ENCODE measurements around the gene DENND1C. TPM values are rescaled to one million over a fixed set of nuclear protein-coding genes. Genes with fewer than 3 reads are reported as not detected.

DENND1C gene
- total and polyA plus RNA-seq, 9 of the 15 experiments (the other 6 are each of a cell fraction or from before 2014, with no cell fraction given) = 0.03 to 1.2 (median 0.32) TPM; not detected in 1

DNA sequence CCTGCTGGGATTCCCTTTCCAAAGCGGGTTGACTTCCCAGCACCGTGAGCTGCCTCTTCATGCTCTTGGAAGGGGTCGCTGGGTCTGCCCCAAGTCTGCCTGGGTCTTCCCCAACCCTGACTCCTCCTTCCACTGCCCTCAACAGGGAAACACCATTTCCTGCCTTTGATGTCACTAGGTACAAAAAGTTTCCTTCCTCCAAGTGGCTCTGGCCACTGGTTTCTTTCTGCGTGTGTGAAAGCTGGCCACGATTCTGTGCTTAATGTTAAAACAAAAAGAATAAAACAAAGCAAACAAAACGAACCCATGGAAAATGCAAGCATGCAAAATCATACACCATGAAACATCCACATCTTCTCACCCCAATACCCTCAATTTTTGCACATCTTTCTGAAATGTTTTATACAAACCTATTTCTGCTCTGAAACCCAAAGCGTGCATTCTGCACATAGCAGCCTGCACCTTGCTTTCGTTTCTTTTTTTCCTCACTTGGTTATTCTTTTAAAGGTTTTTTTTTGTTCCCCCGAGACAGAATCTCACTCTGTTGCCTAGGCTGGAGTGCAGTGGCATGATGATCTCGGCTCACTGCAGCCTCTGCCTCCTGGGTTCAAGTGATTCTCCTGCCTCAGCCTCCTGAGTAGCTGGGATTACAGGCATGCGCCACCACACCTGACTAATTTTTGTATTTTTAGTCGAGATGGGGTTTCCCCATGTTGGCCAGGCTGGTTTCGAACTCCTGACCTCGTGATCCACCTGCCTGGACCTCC lies 36.7 kb upstream of the DENND1C start:
- no TSS peak for BruUV-seq (replicated peaks)
- CTCF ChIA-PET (ENCODE audit: low intra/inter-chr PET ratio) = interaction anchor here (2.0 kb wide), 1 partner anchor 114 kb away, joined by 23 read pairs; no protein-coding TSS in a partner anchor
- no peak for FAIRE-seq
- peak overlapping the region; percentile 47; the same call in 1 of the 2 replicates for H2AFZ ChIP-seq (ENCODE audit: low read depth, low read length)
- no peak overlapping the region for H3K4me2 ChIP-seq (ENCODE audit: insufficient read depth, low read length)
- in situ Hi-C loops (cut with MboI) = no loop called here
- intact Hi-C loops (cut with micrococcal nuclease) = loop anchor here (5.0 to 10.0 kb wide), 3 partner anchors 84 to 394 kb away; partner anchors contain the start of genes GPR108 and TRIP10
- no peak overlapping the region for H3K27ac ChIP-seq (ENCODE audit: extremely low read depth, low read depth, low read length)
- H3K9me1 ChIP-seq (ENCODE audit: control insufficient read depth, insufficient read depth, low read length) = no peaks in the 10 kb centered on the region
- POLR2A ChIA-PET = no interaction called here
- 46% methylated on average over 14 of the region's 14 CpGs for WGBS (ENCODE audit: insufficient coverage, low coverage, missing lambda C conversion rate)
- H4K20me1 ChIP-seq (replicated peaks; ENCODE audit: control insufficient read depth, insufficient read depth, low read length) = no peaks in the 10 kb centered on the region; the same call in 1 of the 2 replicates
- H3K27me3 ChIP-seq (ENCODE audit: control insufficient read depth in 2 of 2, insufficient read depth in 2 of 2, low read length in 2 of 2) = no peaks in the 10 kb centered on the region
- H3K4me1 ChIP-seq (replicated peaks in 1 of 2; ENCODE audit: control insufficient read depth in 2 of 2, insufficient read depth in 2 of 2, low read length in 2 of 2) = peaks cover 16 to 40% of the 10 kb centered on the region in 2 experiments
- H3K4me3 ChIP-seq = no peak overlapping the region
- no peaks in the 10 kb centered on the region for H3K36me3 ChIP-seq (ENCODE audit: control insufficient read depth, insufficient read depth, low read length)
- no peak for DNase-seq (ENCODE audit: extremely low read depth in 1 of 4, low spot score in 3 of 4)
- H3K79me2 ChIP-seq (ENCODE audit: control insufficient read depth, insufficient read depth, low read length) = no peaks in the 10 kb centered on the region
- ATAC-seq = no peak
- no peaks in the 10 kb centered on the region for H3K9me3 ChIP-seq (replicated peaks; ENCODE audit: control insufficient read depth, insufficient read depth, low read depth, low read length)
- peak overlapping the region in 1 of 2 experiments; percentile 59; a peak in 1 of 4 replicates for H3K9ac ChIP-seq (ENCODE audit: insufficient read depth in 1 of 2, low read depth in 2 of 2, low read length in 2 of 2)
- TF ChIP-seq ETV5 (CRISPR knock-in tag; IDR thresholded peaks at IDR 0.05; ENCODE audit: low read depth) (no peak), C11orf30 (IDR thresholded peaks at IDR 0.05; ENCODE audit: low read depth) (peak; percentile 78), GTF2E2 (tag; IDR thresholded peaks at IDR 0.05) (no peak), SAP30 (IDR thresholded peaks at IDR 0.05; ENCODE audit: borderline replicate concordance, insufficient read depth, low read depth, low read length, poor library complexity, severe bottlenecking) (no peak), LARP7 (IDR thresholded peaks at IDR 0.05) (no peak), ZBTB8A (IDR thresholded peaks at IDR 0.05; ENCODE audit: partially characterized antibody) (no peak), TARDBP (IDR thresholded peaks at IDR 0.05) (no peak), CBX5 (IDR thresholded peaks at IDR 0.05; ENCODE audit: borderline replicate concordance, low read depth) (no peak), MAFG (tag; conservative IDR thresholded peaks at IDR 0.05) (peak; percentile 59), ZNF436 (CRISPR knock-in tag; IDR thresholded peaks at IDR 0.05) (no peak), ZFP1 (CRISPR knock-in tag; IDR thresholded peaks at IDR 0.05) (no peak), MIER1 (IDR thresholded peaks at IDR 0.05; ENCODE audit: low read depth) (no peak), ZNF444 (CRISPR knock-in tag; IDR thresholded peaks at IDR 0.05) (no peak), MAFF (IDR thresholded peaks at IDR 0.05; ENCODE audit: low read length) (peak; percentile 8; the same call in 1 of the 2 replicates), MAFK (IDR thresholded peaks at IDR 0.05; ENCODE audit: low read length) (peak; percentile 38; the same call in 1 of the 2 replicates), ESRRA (IDR thresholded peaks at IDR 0.05; ENCODE audit: borderline replicate concordance, low read depth) (no peak)
- TF ChIP-seq, protein P1, sequence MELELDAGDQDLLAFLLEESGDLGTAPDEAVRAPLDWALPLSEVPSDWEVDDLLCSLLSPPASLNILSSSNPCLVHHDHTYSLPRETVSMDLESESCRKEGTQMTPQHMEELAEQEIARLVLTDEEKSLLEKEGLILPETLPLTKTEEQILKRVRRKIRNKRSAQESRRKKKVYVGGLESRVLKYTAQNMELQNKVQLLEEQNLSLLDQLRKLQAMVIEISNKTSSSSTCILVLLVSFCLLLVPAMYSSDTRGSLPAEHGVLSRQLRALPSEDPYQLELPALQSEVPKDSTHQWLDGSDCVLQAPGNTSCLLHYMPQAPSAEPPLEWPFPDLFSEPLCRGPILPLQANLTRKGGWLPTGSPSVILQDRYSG (tag; conservative IDR thresholded peaks at IDR 0.05; ENCODE audit: low read depth) = no peak
- TF ChIP-seq, protein P2, sequence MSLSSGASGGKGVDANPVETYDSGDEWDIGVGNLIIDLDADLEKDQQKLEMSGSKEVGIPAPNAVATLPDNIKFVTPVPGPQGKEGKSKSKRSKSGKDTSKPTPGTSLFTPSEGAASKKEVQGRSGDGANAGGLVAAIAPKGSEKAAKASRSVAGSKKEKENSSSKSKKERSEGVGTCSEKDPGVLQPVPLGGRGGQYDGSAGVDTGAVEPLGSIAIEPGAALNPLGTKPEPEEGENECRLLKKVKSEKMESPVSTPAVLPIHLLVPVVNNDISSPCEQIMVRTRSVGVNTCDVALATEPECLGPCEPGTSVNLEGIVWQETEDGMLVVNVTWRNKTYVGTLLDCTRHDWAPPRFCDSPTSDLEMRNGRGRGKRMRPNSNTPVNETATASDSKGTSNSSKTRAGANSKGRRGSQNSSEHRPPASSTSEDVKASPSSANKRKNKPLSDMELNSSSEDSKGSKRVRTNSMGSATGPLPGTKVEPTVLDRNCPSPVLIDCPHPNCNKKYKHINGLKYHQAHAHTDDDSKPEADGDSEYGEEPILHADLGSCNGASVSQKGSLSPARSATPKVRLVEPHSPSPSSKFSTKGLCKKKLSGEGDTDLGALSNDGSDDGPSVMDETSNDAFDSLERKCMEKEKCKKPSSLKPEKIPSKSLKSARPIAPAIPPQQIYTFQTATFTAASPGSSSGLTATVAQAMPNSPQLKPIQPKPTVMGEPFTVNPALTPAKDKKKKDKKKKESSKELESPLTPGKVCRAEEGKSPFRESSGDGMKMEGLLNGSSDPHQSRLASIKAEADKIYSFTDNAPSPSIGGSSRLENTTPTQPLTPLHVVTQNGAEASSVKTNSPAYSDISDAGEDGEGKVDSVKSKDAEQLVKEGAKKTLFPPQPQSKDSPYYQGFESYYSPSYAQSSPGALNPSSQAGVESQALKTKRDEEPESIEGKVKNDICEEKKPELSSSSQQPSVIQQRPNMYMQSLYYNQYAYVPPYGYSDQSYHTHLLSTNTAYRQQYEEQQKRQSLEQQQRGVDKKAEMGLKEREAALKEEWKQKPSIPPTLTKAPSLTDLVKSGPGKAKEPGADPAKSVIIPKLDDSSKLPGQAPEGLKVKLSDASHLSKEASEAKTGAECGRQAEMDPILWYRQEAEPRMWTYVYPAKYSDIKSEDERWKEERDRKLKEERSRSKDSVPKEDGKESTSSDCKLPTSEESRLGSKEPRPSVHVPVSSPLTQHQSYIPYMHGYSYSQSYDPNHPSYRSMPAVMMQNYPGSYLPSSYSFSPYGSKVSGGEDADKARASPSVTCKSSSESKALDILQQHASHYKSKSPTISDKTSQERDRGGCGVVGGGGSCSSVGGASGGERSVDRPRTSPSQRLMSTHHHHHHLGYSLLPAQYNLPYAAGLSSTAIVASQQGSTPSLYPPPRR (CRISPR knock-in tag; IDR thresholded peaks at IDR 0.05; ENCODE audit: borderline replicate concordance) = no peak

All from K562 (cell line).